HG03097 (cell line): ENCODE measurements around the gene DCX.
"Not testable (repeated sequence)": the region's sequence is repeated elsewhere in the genome, so short reads cannot be mapped to it uniquely, and the experiment has no call there.

Experiments
- ATAC-seq: cut with Tn5 transposase; IDR thresholded peaks from one replicate; pipeline ENCODE4 v1.9.1; 2021; ENCODE audit not compliant: unreplicated experiment, low FRiP score

Gene DCX

GRCh38 chrX:111375747-111376146 is 36.2 kb downstream of the DCX start:
- ATAC-seq = no peak

GRCh38 chrX:111372086-111372485 is 39.9 kb downstream of the DCX start:
- ATAC-seq = no peak

- no peak for ATAC-seq
Measured at GRCh38 chrX:111365770-111366325, 46.1 kb downstream of the DCX start.

GRCh38 chrX:111363741-111364140 is 48.3 kb downstream of the DCX start:
- ATAC-seq = no peak

GRCh38 chrX:111361751-111362150 is 50.2 kb downstream of the DCX start:
- no peak for ATAC-seq

GRCh38 chrX:111360839-111361238 is 51.2 kb downstream of the DCX start:
- ATAC-seq = no peak

GRCh38 chrX:111355523-111356115 is 56.4 kb downstream of the DCX start:
- ATAC-seq = no peak

GRCh38 chrX:111354496-111354895 is 57.5 kb downstream of the DCX start:
- no peak for ATAC-seq

GRCh38 chrX:111353793-111354192 is 58.2 kb downstream of the DCX start:
- no peak for ATAC-seq

GRCh38 chrX:111352424-111352823 is 59.6 kb downstream of the DCX start:
- ATAC-seq = no peak

- no peak for ATAC-seq
Measured at GRCh38 chrX:111349934-111350333, 62.1 kb downstream of the DCX start.

- no peak for ATAC-seq
Measured at GRCh38 chrX:111349101-111349500, 62.9 kb downstream of the DCX start.

GRCh38 chrX:111348429-111348828 is 63.6 kb downstream of the DCX start:
- ATAC-seq = no peak

- ATAC-seq = not testable (repeated sequence)
Measured at GRCh38 chrX:111346150-111346549, 65.8 kb downstream of the DCX start.

- ATAC-seq = no peak
Measured at GRCh38 chrX:111340054-111340453, 71.9 kb downstream of the DCX start.

GRCh38 chrX:111339212-111339611 is 72.8 kb downstream of the DCX start:
- peak; percentile 48 for ATAC-seq

GRCh38 chrX:111338095-111338698 is 73.8 kb downstream of the DCX start:
- ATAC-seq = no peak

- ATAC-seq = no peak
Measured at GRCh38 chrX:111337067-111337637, 74.8 kb downstream of the DCX start.

- no peak for ATAC-seq
Measured at GRCh38 chrX:111336141-111336540, 75.9 kb downstream of the DCX start.

GRCh38 chrX:111329370-111329769 is 82.6 kb downstream of the DCX start:
- ATAC-seq = no peak

- ATAC-seq = no peak
Measured at GRCh38 chrX:111328858-111329257, 83.1 kb downstream of the DCX start.

GRCh38 chrX:111322231-111322855 is 89.6 kb downstream of the DCX start:
- no peak for ATAC-seq
